ENCODE data around the gene CUL4B. TPM values are rescaled to one million over a fixed set of nuclear protein-coding genes. Genes with fewer than 3 reads are reported as not detected.

Gene CUL4B
- 27.1 and 29.5 TPM in 2 replicates for total RNA-seq

DNA sequence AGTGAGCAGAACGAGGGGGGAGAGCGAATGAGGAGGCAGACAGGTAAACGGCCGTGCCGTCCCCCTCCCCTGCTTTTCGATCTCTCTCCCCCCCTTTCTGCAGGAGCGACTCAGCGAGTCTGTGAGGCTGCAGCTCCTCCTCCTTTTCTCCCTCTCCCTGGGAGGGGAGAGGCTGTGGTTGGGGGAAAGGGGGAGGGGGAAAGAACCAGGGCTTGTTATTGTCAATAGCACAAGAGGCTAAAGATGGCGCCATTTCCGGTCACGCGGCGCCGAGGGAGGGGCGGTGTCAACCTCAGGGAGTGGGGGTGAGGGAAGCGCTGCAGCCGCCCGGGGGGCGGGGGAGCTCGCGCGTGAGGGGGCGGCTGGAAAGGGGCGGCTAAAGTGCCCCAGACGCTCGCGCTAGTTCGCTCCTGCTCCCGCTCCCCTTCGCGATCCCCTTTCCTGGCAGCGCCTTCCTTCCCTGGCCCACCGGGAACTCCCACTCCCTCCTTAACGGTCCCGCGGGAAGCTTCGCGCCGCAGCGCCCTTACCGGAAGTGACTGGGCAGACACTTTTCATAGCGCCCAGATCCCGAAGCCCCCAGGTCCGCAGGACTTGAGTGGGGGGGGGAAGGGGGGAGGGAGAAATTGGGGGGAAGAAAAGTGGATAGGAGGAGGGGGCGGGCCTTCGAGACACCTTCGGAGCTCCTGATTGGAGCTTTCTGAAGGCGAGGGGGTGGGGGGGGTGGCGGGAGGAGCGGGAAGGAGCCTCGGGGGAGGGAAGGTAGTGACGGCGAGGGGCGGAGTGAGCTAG lies at the start of gene CUL4B:
CUL4B (minus strand) TSS at position 121 of the 792 bp plus-strand sequence. CDS start 324 bp downstream, outside the sequence.

DNA sequence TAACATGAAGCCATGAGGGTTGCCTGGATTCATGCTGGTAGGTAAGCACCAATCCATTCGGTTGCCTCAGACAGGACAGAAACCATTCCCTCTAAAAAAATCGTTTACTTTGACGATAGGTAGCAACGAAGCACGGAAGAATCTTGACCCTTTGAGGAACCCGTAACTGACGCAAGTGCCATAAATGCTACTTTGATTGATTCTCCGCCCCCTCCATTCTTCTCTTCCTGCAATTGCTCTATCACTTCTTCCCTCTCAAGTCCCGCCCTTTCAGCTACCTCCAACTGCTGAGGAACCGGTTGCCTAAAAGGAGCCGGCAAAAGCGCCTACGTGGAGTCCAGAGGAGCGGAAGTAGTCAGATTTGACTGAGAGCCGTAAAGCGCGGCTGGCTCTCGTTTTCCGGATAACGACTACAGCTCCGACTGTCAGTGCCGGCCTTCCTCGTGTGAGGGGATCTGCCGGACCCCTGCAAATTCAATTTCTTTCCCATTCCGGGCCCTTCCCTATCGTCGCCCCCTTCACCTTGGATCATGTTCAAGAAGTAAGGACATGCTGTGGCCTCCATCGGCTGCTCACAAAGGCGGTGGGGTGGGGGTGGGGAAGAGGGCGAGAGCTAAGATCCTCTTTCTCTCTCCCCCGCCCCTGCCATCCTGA lies 43.1 kb upstream of the CUL4B start, which contains the start of gene MCTS1:
MCTS1 (plus strand) TSS at position 395 of the 654 bp plus-strand sequence; CDS start at position 531, 136 bp downstream.

Other genes starting within 250 kb of the CUL4B start
- 0.16 and 0.89 TPM in 2 replicates for gene TMEM255A, start 249.5 kb downstream of the CUL4B start, total RNA-seq
- gene ATP1B4, start 198.9 kb downstream of the CUL4B start, total RNA-seq: not detected in 2 replicates
- 82.5 and 106 TPM in 2 replicates for gene LAMP2, start 91.7 kb downstream of the CUL4B start, total RNA-seq
- 24.2 and 35.8 TPM in 2 replicates for gene MCTS1, start 43.1 kb upstream of the CUL4B start, total RNA-seq
- 16.6 and 22.0 TPM in 2 replicates for gene C1GALT1C1, start 69.1 kb upstream of the CUL4B start, total RNA-seq